Fibroblast of lung (primary cell): Measurements from ENCODE around the gene GNG3.

Experiments used
- EZH2 ChIP-seq: IDR thresholded peaks from 2 replicates; pipeline ENCODE4 v1.5.1; 2012; ENCODE audit warnings: low read length, control low read depth, mild to moderate bottlenecking; ENCODE audit errors: missing control alignments
- TF ChIP-seq, protein P1 (sequence below), 2 donors: IDR thresholded peaks in 1 of 2; conservative IDR thresholded peaks in 1 of 2; 1 replicate in 1 of 2; 2 replicates in 1 of 2; pipeline ENCODE4 v1.5.1; 2011 to 2012; ENCODE audit warnings: low read length in 2 of 2, control low read depth in 1 of 2, inconsistent platforms in 1 of 2, low read depth in 1 of 2, mild to moderate bottlenecking in 1 of 2

DNA sequence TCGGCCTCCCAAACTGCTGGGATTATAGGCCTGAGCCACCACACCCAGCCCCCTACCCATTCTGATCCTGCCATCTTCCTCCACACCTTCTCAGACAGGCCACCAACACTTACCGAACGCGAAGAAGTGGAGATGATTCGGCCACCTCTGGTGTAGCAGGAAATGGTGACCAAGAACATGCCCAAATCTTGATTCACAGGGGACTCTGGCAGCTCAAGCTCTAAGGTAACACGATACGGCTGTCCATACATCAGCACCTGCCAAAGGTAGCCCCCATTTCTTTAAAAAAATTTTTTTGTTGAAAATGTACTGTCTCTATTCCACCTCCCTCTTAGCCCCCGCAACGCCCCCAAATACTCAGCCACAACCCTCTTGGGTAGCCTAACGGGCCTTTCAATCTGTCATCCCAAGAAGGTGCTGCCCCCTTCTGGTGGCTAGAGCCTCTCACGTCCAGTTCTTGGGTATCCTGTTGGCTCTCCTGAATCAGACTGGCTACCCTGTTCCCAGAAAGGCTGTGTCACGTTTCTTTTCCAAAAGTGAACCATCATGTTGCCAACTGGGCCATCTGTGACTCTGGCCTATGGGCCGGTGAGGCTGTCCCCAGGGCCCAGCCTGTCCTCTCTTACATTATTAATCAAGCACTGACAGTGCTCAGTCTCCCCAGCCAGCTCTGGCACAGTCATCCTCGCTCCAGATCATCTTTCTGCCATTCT lies 12.9 kb upstream of the GNG3 start:
- TF ChIP-seq, protein P1, sequence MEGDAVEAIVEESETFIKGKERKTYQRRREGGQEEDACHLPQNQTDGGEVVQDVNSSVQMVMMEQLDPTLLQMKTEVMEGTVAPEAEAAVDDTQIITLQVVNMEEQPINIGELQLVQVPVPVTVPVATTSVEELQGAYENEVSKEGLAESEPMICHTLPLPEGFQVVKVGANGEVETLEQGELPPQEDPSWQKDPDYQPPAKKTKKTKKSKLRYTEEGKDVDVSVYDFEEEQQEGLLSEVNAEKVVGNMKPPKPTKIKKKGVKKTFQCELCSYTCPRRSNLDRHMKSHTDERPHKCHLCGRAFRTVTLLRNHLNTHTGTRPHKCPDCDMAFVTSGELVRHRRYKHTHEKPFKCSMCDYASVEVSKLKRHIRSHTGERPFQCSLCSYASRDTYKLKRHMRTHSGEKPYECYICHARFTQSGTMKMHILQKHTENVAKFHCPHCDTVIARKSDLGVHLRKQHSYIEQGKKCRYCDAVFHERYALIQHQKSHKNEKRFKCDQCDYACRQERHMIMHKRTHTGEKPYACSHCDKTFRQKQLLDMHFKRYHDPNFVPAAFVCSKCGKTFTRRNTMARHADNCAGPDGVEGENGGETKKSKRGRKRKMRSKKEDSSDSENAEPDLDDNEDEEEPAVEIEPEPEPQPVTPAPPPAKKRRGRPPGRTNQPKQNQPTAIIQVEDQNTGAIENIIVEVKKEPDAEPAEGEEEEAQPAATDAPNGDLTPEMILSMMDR (conservative IDR thresholded peaks at IDR 0.05 in 1 of 2, IDR thresholded peaks at IDR 0.05 in 1 of 2; ENCODE audit: low read depth in 1 of 2, low read length in 2 of 2) = peak; percentile 84 to 88
- TF ChIP-seq EZH2 = no peak
